Measurements from ENCODE around the gene RRP36. TPM values are rescaled to one million over a fixed set of nuclear protein-coding genes. Genes with fewer than 3 reads are reported as not detected.

Gene RRP36
- total and polyA plus RNA-seq, 9 of the 15 experiments (the other 6 are each of a cell fraction or from before 2014, with no cell fraction given), result 27.6 to 150 (median 114) TPM

GRCh38 chr6:43062818-43063217 lies 41.4 kb downstream of the RRP36 start:
- Histone ChIP-seq H3K9me1 (ENCODE audit: control insufficient read depth, insufficient read depth, low read length) (no peaks in the 10 kb centered on the region), H3K9ac (ENCODE audit: insufficient read depth in 1 of 2, low read depth in 2 of 2, low read length in 2 of 2) (no peak overlapping the region), H3K4me3 (no peak overlapping the region), H3K27me3 (ENCODE audit: control insufficient read depth in 2 of 2, insufficient read depth in 2 of 2, low read length in 2 of 2) (no peaks in the 10 kb centered on the region), H3K4me1 (replicated peaks in 1 of 2; ENCODE audit: control insufficient read depth in 2 of 2, insufficient read depth in 2 of 2, low read length in 2 of 2) (peaks cover 15 to 17% of the 10 kb centered on the region in 2 experiments), H3K9me3 (replicated peaks; ENCODE audit: control insufficient read depth, insufficient read depth, low read depth, low read length) (no peaks in the 10 kb centered on the region), H4K20me1 (replicated peaks; ENCODE audit: control insufficient read depth, insufficient read depth, low read length) (no peaks in the 10 kb centered on the region), H3K79me2 (ENCODE audit: control insufficient read depth, insufficient read depth, low read length) (peaks cover 17% of the 10 kb centered on the region), H3K36me3 (ENCODE audit: control insufficient read depth, insufficient read depth, low read length) (peaks cover 10% of the 10 kb centered on the region), H3K27ac (ENCODE audit: extremely low read depth, low read depth, low read length) (no peak overlapping the region), H3K4me2 (ENCODE audit: insufficient read depth, low read length) (no peak overlapping the region), H2AFZ (ENCODE audit: low read depth, low read length) (no peak overlapping the region)
- no peak for ATAC-seq
- no TSS peak for BruUV-seq (replicated peaks)
- TF ChIP-seq CEBPZ (IDR thresholded peaks at IDR 0.05; ENCODE audit: borderline replicate concordance, low read depth, low read length), result no peak
- 61% methylated on average over 12 of the region's 12 CpGs for WGBS (ENCODE audit: insufficient coverage, low coverage, missing lambda C conversion rate)
- DNase-seq (ENCODE audit: extremely low read depth in 1 of 4, low spot score in 3 of 4), result no peak
- in situ Hi-C loops (cut with MboI) (no loop called here), intact Hi-C loops (cut with micrococcal nuclease) (no loop called here)
- ChIA-PET CTCF (ENCODE audit: low intra/inter-chr PET ratio) (no interaction called here), POLR2A (interaction anchor here (0.6 to 3.4 kb wide), 3 partner anchors 8 to 41 kb away, joined by 3 to 17 read pairs (median 3); partner anchors contain the start of gene CUL7)
- no peak for FAIRE-seq

Data from K562 (cell line).